DOHH2 (cell line): ENCODE data around the gene EIF3F.

Experiments used
- H3F3A ChIP-seq: fragments of 200-600 bp; sonication (generic), shearing (Covaris generic); 2 replicates; pipeline ENCODE4 v1.6.0; 2016; ENCODE audit warnings: antibody characterized with exemption, mild to moderate bottlenecking; ENCODE audit not compliant: control insufficient read depth, insufficient read depth
- H3K27ac ChIP-seq: fragments of 200-600 bp; sonication (generic); 2 replicates; pipeline ENCODE4 v1.5.1; 2014; ENCODE audit warnings: low read depth, mild to moderate bottlenecking, low read length, moderate library complexity
- H3K27me3 ChIP-seq: fragments of 200-600 bp; sonication (generic); 2 replicates; pipeline ENCODE4 v1.6.1; 2014; ENCODE audit warnings: mild to moderate bottlenecking, low read length, mixed read lengths; ENCODE audit not compliant: control insufficient read depth
- H3K36me3 ChIP-seq: fragments of 200-600 bp; sonication (generic); 2 replicates; pipeline ENCODE4 v1.6.1; 2014; ENCODE audit warnings: mild to moderate bottlenecking, low read length, moderate library complexity, mixed read lengths; ENCODE audit not compliant: control insufficient read depth
- H3K4me1 ChIP-seq: fragments of 200-600 bp; sonication (generic); 2 replicates; pipeline ENCODE4 v1.6.1; 2014; ENCODE audit warnings: mild to moderate bottlenecking, low read length, mixed read lengths; ENCODE audit not compliant: control insufficient read depth
- H3K4me2 ChIP-seq: fragments of 200-600 bp; sonication (generic); 2 replicates; pipeline ENCODE4 v1.6.0; 2014; ENCODE audit warnings: mild to moderate bottlenecking, low read length, moderate library complexity
- H3K4me3 ChIP-seq: fragments of 200-600 bp; sonication (generic); 2 replicates; pipeline ENCODE4 v1.5.1; 2014; ENCODE audit warnings: mild to moderate bottlenecking, low read length, mixed read lengths
- H3K79me2 ChIP-seq: fragments of 200-600 bp; sonication (generic); 2 replicates; pipeline ENCODE4 v1.6.1; 2014; ENCODE audit warnings: mild to moderate bottlenecking, low read length, mixed read lengths; ENCODE audit not compliant: control insufficient read depth
- H3K9me2 ChIP-seq: fragments of 200-600 bp; sonication (generic); replicated peaks from 2 replicates; pipeline ENCODE4 v1.6.1; 2014; ENCODE audit warnings: mild to moderate bottlenecking, low read length, mixed read lengths; ENCODE audit not compliant: control insufficient read depth
- H3K9me3 ChIP-seq: fragments of 200-600 bp; sonication (generic); 2 replicates; pipeline ENCODE4 v1.6.1; 2014; ENCODE audit warnings: antibody characterized with exemption, low read length, mixed read lengths; ENCODE audit not compliant: control insufficient read depth, insufficient read depth
- H4K20me1 ChIP-seq: fragments of 200-600 bp; sonication (generic); 2 replicates; pipeline ENCODE4 v1.6.0; 2014; ENCODE audit warnings: low read depth, mild to moderate bottlenecking, antibody characterized with exemption, low read length, moderate library complexity; ENCODE audit not compliant: control insufficient read depth, insufficient read depth
- CTCF ChIP-seq: fragments of 200-600 bp; sonication (generic); IDR thresholded peaks from one replicate; pipeline ENCODE4 v1.5.1; 2014; ENCODE audit warnings: antibody characterized with exemption, mild to moderate bottlenecking, low read depth, low read length; ENCODE audit not compliant: poor library complexity, severe bottlenecking
- EZH2phosphoT487 ChIP-seq: fragments of 200-600 bp; sonication (generic); IDR thresholded peaks from 2 replicates; pipeline ENCODE4 v1.6.1; 2017; ENCODE audit warnings: borderline replicate concordance, mild to moderate bottlenecking, antibody characterized with exemption, low read length, moderate library complexity, mixed read lengths

Gene EIF3F

GRCh38 chr11:8017894-8018483 lies 30.9 kb downstream of the EIF3F start:
- Histone ChIP-seq H3F3A (no peaks in the 10 kb centered on the region), H3K9me3 (no peaks in the 10 kb centered on the region), H3K9me2 (no peaks in the 10 kb centered on the region), H3K4me3 (no peak overlapping the region), H3K4me2 (no peak overlapping the region), H3K27me3 (peaks cover 42% of the 10 kb centered on the region), H3K79me2 (no peaks in the 10 kb centered on the region), H3K27ac (no peak overlapping the region), H4K20me1 (no peaks in the 10 kb centered on the region), H3K4me1 (no peaks in the 10 kb centered on the region), H3K36me3 (no peaks in the 10 kb centered on the region)
- TF ChIP-seq EZH2phosphoT487 (no peak), CTCF (no peak)

DNA sequence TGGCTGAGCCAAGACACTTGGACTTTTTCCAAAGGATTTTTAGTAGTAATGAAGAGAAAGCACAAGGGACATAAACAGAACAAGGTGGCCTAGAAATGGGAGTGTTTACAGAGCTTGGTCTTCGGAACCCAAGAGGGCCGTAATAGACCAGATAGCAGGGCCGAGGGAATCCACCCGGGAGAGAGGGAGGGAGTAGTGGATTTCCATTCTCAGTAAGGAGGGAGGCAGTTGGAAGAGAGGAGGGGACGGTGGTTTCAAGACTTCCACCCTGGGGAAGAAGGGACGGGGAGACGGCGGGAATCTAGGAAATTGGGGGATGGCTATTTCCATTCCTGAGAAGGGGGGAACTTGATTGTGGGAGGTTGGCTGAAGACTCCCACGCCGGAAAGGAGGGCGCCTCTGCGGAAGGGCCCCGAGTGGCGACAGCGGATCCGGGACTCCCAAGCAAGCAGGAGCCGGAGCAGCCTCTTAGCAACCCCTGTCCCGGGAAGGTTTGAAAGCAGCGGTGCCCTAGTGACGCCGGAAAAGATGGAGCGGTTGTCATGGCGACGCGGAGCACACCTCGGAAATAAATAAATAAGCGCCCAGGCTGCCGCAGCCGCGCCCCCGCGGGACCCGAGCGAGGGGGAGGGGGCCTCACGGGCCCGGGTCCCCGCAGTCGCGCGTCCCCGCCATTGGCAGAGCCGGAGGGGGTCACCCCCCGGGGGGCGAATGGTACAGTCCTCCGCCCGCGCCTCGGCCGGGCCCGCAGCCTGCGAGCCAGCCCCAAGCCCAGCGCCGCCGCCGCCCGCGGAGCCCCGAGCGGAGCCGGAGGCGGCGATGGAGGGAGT lies 31.6 kb downstream of the EIF3F start:
- Histone ChIP-seq H3K27ac (no peak overlapping the region), H3K4me3 (peak overlapping the region; percentile 15; the same call in 1 of the 2 replicates), H3K9me3 (no peaks in the 10 kb centered on the region), H3K27me3 (peaks cover 42% of the 10 kb centered on the region), H3K4me1 (no peaks in the 10 kb centered on the region), H4K20me1 (no peaks in the 10 kb centered on the region), H3F3A (no peaks in the 10 kb centered on the region), H3K36me3 (no peaks in the 10 kb centered on the region), H3K9me2 (no peaks in the 10 kb centered on the region), H3K79me2 (no peaks in the 10 kb centered on the region), H3K4me2 (no peak overlapping the region)
- no peak for TF ChIP-seq EZH2phosphoT487
- no peak for TF ChIP-seq CTCF

DNA sequence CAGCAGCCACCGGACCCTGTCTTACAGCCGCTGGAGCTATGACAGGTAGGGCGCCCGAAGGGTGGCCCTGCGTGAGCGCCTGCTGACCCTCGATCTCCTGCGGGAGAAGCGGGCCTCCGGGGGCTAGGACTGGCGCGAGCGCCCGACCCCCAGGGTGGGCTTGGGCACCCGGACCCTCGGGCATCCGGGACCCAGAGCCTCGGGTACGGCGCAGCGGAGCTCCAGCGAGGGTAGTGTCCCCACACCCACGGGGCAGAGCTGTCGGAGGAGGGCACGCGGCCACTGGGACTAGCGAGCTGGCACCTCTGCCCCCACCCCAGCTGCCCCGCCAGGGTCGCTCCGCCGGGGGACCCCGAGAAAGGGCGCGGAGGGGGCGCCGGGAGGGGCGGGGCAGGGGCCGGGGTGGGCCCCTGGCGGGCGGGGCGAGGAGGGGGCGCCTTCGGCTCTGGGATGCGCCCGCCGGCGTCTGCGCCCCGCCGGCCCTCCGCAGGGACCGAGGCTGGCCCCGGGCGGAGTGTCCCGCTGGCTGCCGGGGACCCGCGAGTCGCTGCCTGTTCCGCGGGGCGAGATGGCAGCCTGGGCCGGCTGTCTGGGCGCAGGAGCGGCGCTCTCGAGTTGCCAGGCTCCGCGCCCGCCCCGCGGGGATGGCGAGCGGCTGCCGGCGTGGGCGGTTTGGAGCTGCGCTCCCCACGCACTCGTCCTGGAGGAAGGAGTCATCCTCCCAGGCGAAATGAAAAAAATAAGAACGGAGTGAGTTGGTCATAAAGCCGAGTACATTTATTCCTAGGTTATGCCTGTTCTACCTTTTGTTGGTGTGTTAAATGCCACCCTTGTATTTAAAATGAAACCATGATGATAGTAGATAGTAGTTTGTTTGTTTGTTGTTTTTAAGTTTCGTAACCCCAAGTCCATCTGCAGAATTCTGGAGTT lies 32.4 kb downstream of the EIF3F start:
- Histone ChIP-seq H3K79me2 (no peaks in the 10 kb centered on the region), H3F3A (no peaks in the 10 kb centered on the region), H3K4me2 (no peak overlapping the region), H3K27ac (no peak overlapping the region), H3K9me3 (no peaks in the 10 kb centered on the region), H4K20me1 (no peaks in the 10 kb centered on the region), H3K36me3 (no peaks in the 10 kb centered on the region), H3K9me2 (no peaks in the 10 kb centered on the region), H3K4me3 (peak overlapping the region; percentile 15; the same call in 1 of the 2 replicates), H3K27me3 (peaks cover 42% of the 10 kb centered on the region), H3K4me1 (no peaks in the 10 kb centered on the region)
- TF ChIP-seq CTCF (no peak), EZH2phosphoT487 (no peak; the same call in 1 of the 2 replicates)
